ENCODE results near the gene MXD1. TPM values are rescaled to one million over a fixed set of nuclear protein-coding genes. Genes with fewer than 3 reads are reported as not detected.

The MXD1 gene
- total RNA-seq, 6 experiments from 2014 or later, result 4.1 to 9.1 (median 6.9) TPM

DNA sequence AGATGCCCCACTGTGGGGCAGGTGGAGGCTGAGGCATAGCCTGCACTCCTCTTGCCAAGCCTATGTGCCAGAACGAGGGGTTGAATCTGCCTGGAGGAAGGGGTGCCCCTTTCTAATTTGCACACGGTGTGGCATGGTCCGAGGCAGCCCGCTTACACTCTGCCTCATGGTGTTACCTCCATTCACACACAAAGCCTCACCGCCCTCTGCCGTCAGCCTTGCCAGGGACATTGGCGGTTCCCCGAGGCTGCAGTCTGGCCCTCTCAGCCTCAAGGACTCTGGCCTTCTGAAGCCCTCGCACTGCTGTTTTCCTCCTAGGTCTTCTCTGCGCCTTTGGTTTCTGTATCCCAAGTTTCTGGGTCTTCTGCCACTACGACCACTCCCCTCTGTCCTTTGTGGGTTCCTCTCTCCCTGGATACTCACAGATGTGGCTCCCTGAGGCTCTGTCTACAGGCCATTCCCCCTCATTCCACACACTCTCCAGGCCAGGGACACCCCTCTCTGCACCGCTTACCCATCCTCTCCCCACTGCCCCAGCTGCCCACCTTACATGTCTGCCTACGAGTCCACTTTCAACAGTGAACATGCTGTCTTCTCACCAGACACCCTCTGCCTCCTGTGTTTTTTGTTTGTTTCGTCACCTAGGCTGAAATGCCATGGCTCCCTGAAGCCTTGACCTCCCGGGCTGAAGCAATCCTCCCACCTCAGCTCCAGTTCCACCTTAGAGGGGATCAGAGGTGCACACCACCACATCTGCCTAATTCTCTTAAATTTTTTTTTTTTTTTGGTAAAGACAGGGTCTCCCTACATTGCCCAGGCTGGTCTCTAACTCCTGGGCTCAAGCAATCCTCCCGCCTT is 54.4 kb downstream of the MXD1 start:
- no peak for TF ChIP-seq CTCF (IDR thresholded peaks at IDR 0.05)
- Mint-ChIP-seq H3K9me3 (no peaks in the 10 kb centered on the region), H3K4me3 (no peak overlapping the region), H3K36me3 (ENCODE audit: low read depth) (no peaks in the 10 kb centered on the region), H3K27ac (no peak overlapping the region), H3K27me3 (ENCODE audit: insufficient read depth) (peaks cover 23% of the 10 kb centered on the region), H3K4me1 (ENCODE audit: low read depth) (peaks cover 9% of the 10 kb centered on the region; the same call in 1 of the 2 replicates)
- no peak for DNase-seq

DNA sequence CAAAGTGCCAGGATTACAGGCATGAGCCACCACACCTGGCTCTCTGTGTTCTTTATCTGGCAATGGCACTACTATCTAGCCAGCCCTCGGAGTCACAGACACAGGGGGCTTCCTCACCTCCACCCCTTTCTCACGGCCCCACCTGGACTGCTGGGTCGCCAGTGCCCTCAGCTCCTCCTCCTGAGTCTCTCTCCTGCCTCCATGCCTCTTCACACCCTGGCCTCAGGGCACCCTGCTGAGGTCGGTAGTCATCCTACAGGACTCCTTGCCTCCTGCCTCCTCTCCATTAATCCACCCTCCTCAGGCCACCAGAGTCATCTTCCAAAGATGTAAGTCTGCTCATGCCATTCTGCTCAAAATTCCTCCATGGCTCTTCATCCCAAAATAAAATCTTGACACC is 55.1 kb downstream of the MXD1 start:
- H3K36me3 Mint-ChIP-seq (ENCODE audit: low read depth), result no peaks in the 10 kb centered on the region
- H3K4me1 Mint-ChIP-seq (ENCODE audit: low read depth), result peaks cover 9% of the 10 kb centered on the region; the same call in 1 of the 2 replicates
- peaks cover 20% of the 10 kb centered on the region for H3K27me3 Mint-ChIP-seq (ENCODE audit: insufficient read depth)
- no peaks in the 10 kb centered on the region for H3K9me3 Mint-ChIP-seq
- DNase-seq, result no peak
- no peak overlapping the region for H3K4me3 Mint-ChIP-seq
- no peak overlapping the region for H3K27ac Mint-ChIP-seq
- no peak for TF ChIP-seq CTCF (IDR thresholded peaks at IDR 0.05)

DNA sequence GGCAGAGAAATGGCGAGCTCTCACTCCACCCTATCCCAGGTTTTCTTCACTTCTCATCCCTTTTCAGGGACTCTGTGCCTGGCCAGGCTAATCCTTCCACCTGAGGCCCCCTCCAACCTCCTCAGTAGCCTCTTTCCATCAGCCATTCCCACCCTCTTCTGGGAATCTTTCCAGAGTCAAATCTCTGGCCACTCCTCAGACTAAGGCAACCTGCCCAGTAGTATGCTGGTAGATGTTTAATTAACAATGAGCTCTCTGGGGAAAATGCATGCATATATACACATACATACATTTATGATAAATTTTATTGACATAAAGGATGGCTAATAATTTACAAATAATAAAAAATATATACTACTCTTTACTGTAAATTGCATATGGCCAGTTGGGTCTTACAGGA is 57.9 kb downstream of the MXD1 start:
- no peak for TF ChIP-seq CTCF (IDR thresholded peaks at IDR 0.05)
- no peak for DNase-seq
- Mint-ChIP-seq H3K9me3 (no peaks in the 10 kb centered on the region), H3K27me3 (ENCODE audit: insufficient read depth) (peaks cover 20% of the 10 kb centered on the region), H3K4me3 (no peak overlapping the region), H3K4me1 (ENCODE audit: low read depth) (peaks cover 9% of the 10 kb centered on the region; the same call in 1 of the 2 replicates), H3K27ac (no peak overlapping the region), H3K36me3 (ENCODE audit: low read depth) (no peaks in the 10 kb centered on the region)

GRCh38 chr2:69973335-69973735 is 58.4 kb downstream of the MXD1 start:
- H3K27me3 Mint-ChIP-seq (ENCODE audit: insufficient read depth), result peaks cover 20% of the 10 kb centered on the region
- H3K9me3 Mint-ChIP-seq, result no peaks in the 10 kb centered on the region
- peaks cover 9% of the 10 kb centered on the region; the same call in 1 of the 2 replicates for H3K4me1 Mint-ChIP-seq (ENCODE audit: low read depth)
- no peak overlapping the region for H3K27ac Mint-ChIP-seq
- peak; percentile 30 for DNase-seq
- no peak for TF ChIP-seq CTCF (IDR thresholded peaks at IDR 0.05)
- H3K4me3 Mint-ChIP-seq, result no peak overlapping the region
- no peaks in the 10 kb centered on the region for H3K36me3 Mint-ChIP-seq (ENCODE audit: low read depth)

GRCh38 chr2:69975136-69975852 is 60.4 kb downstream of the MXD1 start:
- H3K27me3 Mint-ChIP-seq (ENCODE audit: insufficient read depth), result peaks cover 11% of the 10 kb centered on the region
- TF ChIP-seq CTCF (IDR thresholded peaks at IDR 0.05), result no peak

More at GRCh38 chr2:69975136-69975852, 60.4 kb downstream of the MXD1 start:
- DNase-seq, result no peak
- Mint-ChIP-seq H3K27ac (no peak overlapping the region), H3K9me3 (no peaks in the 10 kb centered on the region), H3K4me1 (ENCODE audit: low read depth) (peaks cover 9% of the 10 kb centered on the region; the same call in 1 of the 2 replicates), H3K36me3 (ENCODE audit: low read depth) (no peaks in the 10 kb centered on the region), H3K4me3 (no peak overlapping the region)

Measured in HFFc6 (cell line).